HG03571 (cell line): Measurements from ENCODE around the gene PCED1B.

Experiments used
- ATAC-seq: cut with Tn5 transposase; IDR thresholded peaks from one replicate; pipeline ENCODE4 v1.9.1; 2021; ENCODE audit not compliant: unreplicated experiment

The PCED1B gene

GRCh38 chr12:47225356-47225755 lies 145.9 kb downstream of the PCED1B start:
- no peak for ATAC-seq

GRCh38 chr12:47226199-47226598 lies 146.8 kb downstream of the PCED1B start:
- ATAC-seq, result no peak

GRCh38 chr12:47228802-47229201 lies 149.4 kb downstream of the PCED1B start:
- ATAC-seq, result no peak

GRCh38 chr12:47231456-47231855 lies 152.0 kb downstream of the PCED1B start:
- no peak for ATAC-seq

GRCh38 chr12:47234576-47235141 lies 155.2 kb downstream of the PCED1B start:
- no peak for ATAC-seq

GRCh38 chr12:47235258-47236040 lies 156.0 kb downstream of the PCED1B start:
- no peak for ATAC-seq

- ATAC-seq, result no peak
Observed at GRCh38 chr12:47236109-47236714, 156.8 kb downstream of the PCED1B start.

- ATAC-seq, result no peak
Observed at GRCh38 chr12:47237751-47238211, 158.4 kb downstream of the PCED1B start.

GRCh38 chr12:47238669-47239114 lies 159.3 kb downstream of the PCED1B start:
- ATAC-seq, result no peak

- ATAC-seq, result no peak
Observed at GRCh38 chr12:47242426-47242825, 163.0 kb downstream of the PCED1B start.

- no peak for ATAC-seq
Observed at GRCh38 chr12:47244835-47245234, 165.4 kb downstream of the PCED1B start.

GRCh38 chr12:47245623-47246022 lies 166.2 kb downstream of the PCED1B start:
- no peak for ATAC-seq

GRCh38 chr12:47247418-47247817 lies 168.0 kb downstream of the PCED1B start:
- ATAC-seq, result no peak

- no peak for ATAC-seq
Observed at GRCh38 chr12:47249082-47249481, 169.7 kb downstream of the PCED1B start.

- no peak for ATAC-seq
Observed at GRCh38 chr12:47249719-47250357, 170.4 kb downstream of the PCED1B start.

- no peak for ATAC-seq
Observed at GRCh38 chr12:47251919-47252318, 172.5 kb downstream of the PCED1B start.

GRCh38 chr12:47264951-47265350 lies 185.5 kb downstream of the PCED1B start:
- ATAC-seq, result no peak

- no peak for ATAC-seq
Observed at GRCh38 chr12:47265391-47265790, 186.0 kb downstream of the PCED1B start.

GRCh38 chr12:47267571-47267970 lies 188.2 kb downstream of the PCED1B start:
- ATAC-seq, result no peak

- ATAC-seq, result peak; percentile 75
Observed at GRCh38 chr12:47268501-47269454, 189.4 kb downstream of the PCED1B start.
